Frontal cortex (tissue), 4 donors: Measurements from ENCODE around the gene NPHP4. TPM values are rescaled to one million over a fixed set of nuclear protein-coding genes. Genes with fewer than 3 reads are reported as not detected.
"Not testable (repeated sequence)": the region's sequence is repeated elsewhere in the genome, so short reads cannot be mapped to it uniquely, and the experiment has no call there.

Experiments
- DNase-seq, 2 donors: peaks; one replicate each; pipeline ENCODE4 v3.0.0; 2012; ENCODE audit warnings: low spot score in 2 of 2
- FAIRE-seq: peaks from 2 replicates; lab custom pipeline; 2012; peaks lifted over from hg19 to GRCh38; lab: Jason Lieb, UNC
- total RNA-seq: library from RNA; depleted of rRNA; stranded (reverse); fragments of >200 nt; gene quantifications from one replicate; pipeline ENCODE4 v1.2.3, GENCODE V29; 2014
- donor health status: control.
- donor health status: control.
- donor health status: control.

Gene NPHP4
- total RNA-seq, 1 donor from 2014 or later, result 8.2 TPM

DNA sequence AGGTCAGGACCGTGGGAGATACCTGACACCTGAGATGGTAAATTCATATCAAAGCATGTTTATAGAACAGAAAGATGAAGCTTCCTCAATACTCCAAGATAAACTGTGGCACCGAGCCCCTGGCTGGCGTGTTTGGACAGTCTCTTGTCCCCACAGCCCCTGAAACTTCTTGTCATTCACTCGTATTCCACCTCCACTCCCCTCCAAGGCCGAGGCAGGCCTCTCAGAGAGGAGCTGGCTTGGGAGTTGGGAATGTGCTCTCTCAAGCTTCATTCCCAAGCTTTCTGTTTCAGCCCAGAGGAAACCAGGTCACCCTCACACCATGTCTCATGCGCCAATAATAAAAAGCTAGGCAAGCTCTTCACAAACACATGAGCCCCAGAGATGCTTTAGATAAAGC is 86.1 kb downstream of the NPHP4 start:
- FAIRE-seq, result no peak
- no peak for DNase-seq

DNA sequence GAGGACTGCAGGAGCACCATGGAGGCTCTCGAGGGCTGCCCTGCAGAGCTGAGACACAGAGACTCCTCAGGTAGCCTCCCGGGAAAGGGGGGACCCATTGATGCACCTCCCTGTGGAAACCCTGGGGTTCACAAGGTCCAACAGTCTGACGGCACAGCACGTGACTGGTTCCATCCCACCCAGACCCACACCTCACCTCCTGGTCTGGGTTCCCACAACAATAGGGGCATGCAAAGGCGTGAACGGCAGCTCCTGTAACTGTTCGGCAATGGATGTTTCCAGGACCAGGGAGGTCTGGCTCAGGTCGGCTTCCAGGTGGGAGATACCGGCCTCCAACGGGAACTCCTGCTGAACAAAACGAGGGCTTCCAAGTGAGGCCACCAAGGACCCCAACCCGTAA is 86.8 kb downstream of the NPHP4 start:
- FAIRE-seq, result no peak
- DNase-seq, result no peak

DNA sequence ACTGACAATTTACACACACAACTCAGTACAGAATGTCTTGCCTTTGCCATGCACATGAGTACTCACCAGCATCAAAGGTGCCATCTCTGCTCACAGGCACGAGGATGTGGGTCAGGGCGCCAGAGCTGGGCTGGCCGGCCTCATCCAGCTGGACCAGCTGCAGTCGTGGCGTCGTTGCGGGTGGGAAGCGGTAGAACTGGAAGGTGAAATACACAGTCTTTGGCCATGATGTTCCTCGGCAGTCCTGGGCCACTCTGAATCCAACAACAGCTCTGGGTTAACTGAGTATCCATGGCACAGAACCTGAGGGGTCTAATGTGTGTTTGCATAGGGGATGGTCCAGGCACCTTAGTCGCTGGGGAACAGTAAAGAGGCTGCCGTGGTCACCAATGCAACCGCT is 87.7 kb downstream of the NPHP4 start:
- DNase-seq, result no peak
- FAIRE-seq, result no peak

DNA sequence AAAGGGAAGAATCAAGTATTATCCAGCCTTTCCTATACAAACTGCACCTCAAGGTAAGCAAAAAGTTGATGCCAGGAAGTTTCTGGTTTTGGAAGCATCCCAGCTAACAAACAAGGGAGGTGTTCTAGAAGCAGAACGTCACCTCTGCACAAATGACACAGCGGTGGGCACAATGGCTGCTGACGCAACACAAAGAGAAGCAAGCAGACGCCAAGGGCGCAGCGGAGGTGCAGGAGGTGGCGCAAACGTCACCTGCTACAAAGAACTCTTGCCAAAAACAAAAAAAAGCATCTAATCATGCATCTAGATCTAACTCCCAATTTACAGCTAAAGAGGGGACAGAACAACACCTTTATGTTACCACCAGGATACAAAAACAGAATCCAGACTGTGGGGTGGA is 88.5 kb downstream of the NPHP4 start:
- no peak for DNase-seq
- no peak for FAIRE-seq

DNA sequence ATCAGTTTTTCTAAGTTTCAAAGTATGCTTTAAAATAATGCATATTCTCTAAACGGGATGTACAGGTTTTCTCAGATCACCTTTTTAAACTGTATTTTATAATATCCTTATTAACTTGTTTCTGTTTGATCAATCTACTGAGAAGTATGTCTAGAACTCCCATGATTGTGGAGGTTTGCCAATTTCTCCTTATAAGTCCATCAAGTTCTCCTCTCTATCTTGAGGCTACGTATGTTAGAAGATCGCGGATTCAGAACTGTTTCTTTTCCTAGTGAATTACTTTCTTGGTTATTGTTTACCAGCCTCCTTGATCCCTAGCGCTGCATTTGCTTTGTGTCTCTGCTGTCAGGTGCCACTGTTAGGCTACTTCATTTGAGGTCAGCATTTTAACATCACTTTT is 89.2 kb downstream of the NPHP4 start:
- DNase-seq (no peak), FAIRE-seq (no peak)

DNA sequence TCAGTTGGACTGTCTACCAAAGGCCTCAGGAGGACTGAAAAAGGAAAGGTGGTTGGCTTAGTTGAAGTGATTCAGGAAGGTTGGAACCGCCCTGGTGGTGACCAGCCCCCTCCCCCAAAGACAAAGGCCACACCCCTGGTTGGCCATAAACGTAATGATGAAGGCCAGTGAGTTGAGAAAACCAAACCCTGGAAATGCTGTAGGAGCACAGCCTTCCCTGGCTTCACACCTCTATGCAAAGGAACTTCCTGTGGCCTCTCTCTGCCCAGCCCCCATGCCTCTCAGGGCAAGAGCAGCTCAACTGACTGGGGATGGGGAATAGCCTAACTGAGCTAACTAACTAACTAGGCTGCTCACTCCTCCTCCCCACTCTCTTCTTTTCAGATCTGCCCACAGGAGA is 90.4 kb downstream of the NPHP4 start:
- no peak for DNase-seq

DNA sequence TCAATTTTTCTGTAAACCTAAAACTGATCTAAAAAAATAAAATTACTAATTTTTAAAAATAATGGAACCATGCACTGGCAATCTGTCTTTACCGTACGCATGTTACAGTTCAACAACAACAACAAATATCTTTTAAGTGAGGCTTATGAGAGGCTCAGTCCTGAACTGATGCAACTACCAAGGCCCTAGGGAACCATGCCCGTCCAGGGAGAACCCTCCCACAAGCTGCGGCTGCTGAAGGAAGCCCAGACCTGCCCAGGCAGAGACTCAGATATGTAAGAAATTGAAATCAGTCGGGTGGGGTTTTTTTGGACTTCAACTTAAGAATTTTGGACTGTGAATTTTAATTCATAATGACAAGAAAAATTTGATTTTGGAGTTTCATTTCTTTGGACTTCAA is 91.1 kb downstream of the NPHP4 start:
- DNase-seq (no peak), FAIRE-seq (no peak)

More for the DNA sequence above, 90.4 kb downstream of the NPHP4 start:
- FAIRE-seq, result no peak

DNA sequence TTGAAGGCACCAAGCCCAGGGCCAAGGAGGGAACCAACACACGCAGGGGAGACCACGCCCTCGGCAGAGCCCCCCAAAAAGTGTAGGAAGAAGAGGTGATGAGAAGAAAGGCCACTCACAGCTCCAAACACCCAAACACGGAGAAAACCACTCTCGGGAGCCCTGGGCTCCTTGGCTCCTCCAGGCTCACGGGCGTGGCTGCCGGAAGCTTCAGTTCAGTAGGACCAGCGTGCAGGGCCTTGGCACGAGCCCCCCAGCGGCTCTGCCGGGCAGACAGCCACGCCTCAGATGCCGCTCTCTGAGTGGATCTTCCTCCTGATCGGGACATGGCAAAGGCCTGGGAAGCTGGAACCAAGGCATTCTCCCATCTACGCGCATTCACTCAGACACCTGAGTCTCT is 94.0 kb downstream of the NPHP4 start:
- DNase-seq (no peak), FAIRE-seq (no peak)

DNA sequence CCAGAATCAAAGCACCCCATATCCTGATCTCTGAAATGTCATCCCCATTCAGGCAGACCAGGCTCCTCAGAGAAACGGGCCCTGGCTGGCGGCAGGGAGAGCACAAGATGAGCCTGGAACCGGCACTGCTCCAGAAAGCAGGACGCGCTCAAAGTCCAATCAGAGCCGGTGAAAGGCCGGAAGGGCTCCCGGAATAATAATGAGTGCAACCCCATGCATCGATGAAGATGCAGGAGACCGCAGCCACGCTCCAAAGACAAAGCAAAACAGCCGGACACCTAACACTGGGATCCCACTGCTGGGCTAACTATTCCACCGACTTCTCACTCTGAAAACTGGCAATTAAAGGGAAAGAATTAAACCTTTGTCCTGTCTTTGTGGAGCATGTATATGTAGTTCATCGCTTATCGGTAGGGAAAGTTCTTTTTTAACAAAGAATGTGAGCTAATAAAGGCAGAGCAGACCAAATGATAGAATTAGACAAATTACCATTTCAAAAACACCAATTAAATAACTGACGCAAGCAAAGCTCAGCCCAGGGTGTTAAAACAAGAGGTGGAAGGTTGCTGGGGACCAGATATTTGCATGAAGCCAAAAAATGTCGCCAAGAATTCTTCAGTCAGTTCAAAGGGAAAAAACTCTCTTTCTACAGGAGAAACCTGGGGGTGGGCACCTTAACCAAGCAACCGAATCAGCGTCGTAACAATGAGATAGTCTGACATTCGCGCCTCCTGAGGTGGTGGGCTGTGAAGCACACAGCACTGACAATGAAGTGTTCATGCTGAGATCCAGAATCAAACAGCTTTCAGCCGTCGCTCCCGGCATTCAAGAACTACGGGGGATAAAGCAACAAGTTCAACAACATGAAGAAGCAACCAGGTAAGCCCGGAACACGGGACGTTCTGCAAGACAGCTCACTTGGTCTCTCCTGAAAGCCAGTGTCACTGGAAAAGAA is 95.2 kb downstream of the NPHP4 start:
- FAIRE-seq, result no peak
- no peak for DNase-seq

DNA sequence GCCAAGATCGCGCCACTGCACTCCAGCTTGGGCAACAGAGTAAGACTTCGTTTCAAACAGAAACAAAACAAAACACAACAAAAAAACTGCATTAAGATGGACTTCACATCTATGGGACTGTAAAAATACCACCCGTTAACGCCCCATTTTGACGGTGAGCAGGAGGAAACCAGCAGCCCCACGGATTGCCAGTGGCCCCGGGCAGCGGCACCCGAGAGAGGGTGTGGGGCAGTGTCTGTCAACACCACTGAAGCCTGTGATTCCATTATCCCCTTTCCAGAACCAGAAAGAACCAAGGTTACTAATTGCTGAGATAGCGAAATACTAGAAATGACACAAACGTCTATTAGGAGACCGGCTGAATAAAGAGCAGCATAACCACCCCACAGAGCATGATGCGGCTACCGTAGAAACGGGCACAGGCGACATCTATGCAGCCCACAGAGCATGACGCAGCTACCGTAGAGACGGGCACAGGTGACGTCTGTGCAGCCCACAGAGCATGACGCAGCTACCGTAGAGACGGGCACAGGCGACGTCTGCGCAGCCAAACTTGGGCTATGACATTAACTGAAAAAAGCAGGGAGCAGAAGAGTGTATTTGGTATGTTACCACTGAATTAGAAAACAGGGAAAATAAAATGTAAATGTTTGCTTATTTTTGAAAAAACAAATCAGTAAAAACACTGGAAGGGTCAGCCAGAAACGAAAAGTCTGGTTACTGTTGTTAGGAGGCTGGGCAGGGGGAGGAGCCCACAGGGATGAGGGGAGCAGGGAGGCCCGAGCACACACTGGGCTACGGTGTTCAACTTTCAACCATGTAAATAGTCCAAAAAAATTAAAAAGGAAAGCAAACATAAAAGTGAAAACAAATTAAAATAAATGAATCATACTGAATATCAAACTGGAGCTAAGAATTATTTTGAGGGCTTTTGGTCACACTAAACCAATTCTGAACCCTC is 96.5 kb downstream of the NPHP4 start:
- FAIRE-seq, result no peak

DNA sequence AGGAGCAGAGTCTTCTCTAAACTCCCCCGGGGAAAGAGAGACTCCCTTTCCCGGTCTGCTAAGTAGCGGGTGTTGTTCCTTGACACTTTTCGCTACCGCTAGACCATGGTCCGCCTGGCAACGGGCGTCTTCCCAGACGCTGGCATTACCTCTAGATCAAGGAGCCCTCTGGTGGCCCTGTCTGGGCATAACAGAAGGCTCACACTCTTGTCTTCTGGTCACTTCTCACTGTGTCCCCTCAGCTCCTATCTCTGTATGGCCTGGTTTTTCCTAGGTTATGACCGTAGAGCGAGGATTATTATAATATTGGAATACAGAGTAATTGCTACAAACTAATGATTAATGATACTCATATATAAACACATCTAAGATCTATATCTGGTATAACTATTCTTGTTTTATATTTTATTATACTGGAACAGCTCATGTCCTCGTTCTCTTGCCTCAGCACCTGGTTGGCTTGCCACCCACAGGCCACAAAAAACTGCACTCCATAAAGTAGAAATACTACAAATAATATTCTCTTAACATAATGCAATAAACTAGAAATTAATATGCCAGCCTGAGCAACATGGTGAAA is 98.4 kb downstream of the NPHP4 start:
- not testable (repeated sequence) for FAIRE-seq, DNase-seq

More for the DNA sequence above, 96.5 kb downstream of the NPHP4 start:
- DNase-seq, result no peak

DNA sequence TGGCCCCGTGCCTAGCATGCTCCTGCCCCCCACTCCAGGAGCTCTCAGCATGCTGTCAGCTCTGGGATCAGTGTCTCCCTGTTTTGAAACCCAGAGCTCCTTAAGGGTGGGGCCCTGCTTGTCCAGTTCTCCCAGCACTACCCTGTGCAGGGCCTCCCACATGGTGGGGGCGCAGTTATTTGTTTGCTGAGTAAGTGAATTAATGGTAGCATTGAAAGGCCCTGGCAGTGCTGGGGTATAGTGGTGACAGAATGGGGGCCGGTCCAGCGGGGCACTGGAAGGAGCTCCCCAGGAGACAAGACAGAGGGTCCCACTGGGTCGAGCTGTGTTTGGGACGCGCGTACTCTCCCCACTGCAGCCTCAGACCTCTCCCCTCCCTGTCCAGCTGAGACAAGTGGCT is 99.9 kb downstream of the NPHP4 start:
- FAIRE-seq, result no peak
- DNase-seq, result no peak

DNA sequence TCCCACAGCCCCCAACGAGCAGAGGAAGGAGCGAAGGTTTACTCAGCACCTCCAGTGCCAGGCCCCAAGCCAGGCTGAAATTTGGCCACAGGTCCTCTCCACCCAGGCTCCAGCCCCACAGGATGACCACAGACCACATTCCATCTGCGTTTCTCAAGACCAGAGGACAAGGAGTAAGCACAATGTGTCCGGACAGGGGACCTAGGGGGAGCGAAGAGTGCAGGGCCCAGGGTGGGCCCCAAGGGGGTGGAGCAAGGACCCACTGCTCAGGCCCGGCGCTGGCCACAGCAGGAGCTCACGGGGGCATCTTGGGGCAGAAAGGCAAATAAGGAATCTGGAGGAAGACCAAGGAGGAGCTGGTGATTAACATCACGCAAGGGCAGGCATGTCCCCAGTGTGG is 100.5 kb downstream of the NPHP4 start:
- DNase-seq (no peak), FAIRE-seq (no peak)

DNA sequence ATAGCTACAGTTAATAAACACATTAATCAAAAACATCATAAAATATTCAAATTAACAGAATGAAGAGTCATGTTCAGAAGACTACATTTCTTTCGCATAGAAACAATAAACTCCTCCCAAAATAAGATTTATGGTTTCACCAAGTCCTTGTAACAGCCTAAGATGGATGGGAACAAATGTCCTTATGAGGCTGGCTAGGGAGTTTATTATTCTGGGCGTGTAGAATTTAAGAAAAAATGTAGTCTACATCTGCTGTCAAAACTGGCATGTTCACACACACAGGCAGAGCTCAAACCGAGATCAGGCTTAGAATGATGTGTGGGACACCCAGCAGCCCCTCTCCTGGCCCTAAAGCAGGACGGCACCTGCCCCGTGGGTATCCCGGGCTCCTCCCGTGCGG is 101.1 kb downstream of the NPHP4 start:
- FAIRE-seq, result no peak
- no peak for DNase-seq

DNA sequence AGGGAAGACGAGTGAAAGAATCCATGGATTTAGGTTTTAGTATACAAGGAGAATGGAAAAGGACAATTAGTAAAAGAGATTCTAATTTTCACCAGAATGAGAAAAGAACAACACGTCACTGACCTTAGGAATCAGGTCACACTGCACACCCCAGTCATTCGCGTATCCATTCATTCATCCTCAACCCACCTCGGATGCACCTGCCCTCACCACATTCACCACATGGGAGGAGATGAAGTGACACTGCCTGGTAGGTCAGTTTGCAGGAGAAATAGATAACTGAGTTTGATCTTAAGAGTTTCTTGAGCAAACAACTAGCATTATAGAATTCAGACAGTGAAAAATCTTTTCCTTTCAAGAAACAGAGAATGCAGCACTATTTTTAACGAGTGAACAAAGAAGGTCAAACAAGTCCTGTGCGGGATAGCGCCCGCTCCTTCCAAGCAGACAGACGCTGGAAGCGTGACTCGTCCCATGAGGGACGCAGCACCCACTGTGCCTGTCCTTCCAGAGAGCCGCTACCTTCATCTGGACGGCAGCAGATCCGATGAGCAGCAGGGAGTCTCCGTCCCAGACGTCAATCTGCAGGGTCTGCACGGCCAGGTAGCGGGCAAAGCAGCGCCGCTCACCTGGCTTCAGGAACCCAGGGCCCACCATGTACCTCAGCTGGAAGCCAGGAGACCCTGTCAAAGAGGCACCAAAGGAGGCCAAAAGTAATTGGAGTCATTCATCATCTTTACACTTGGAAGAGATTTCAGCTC is 101.7 kb downstream of the NPHP4 start:
- no peak for FAIRE-seq
- no peak for DNase-seq

DNA sequence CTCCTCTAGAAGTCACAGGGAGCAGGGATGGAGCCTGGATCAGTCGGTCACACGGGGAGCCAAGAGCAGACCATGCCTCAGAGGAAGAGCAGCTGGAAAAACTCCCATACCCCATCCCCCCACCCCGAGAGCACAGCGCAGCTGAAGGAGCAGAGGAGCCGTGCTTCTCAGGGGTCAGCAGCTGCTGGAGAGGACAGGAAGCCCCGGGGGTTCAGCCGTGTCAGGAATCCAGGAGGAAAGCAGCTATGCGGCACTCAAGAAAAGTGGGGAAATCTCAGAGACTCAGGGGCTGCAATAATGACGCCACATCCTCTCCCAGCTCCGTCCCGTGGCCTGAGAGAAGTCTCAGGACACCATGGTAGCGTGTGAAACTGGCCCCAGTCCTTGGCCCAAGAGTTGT is 102.3 kb downstream of the NPHP4 start:
- DNase-seq (no peak), FAIRE-seq (no peak)

DNA sequence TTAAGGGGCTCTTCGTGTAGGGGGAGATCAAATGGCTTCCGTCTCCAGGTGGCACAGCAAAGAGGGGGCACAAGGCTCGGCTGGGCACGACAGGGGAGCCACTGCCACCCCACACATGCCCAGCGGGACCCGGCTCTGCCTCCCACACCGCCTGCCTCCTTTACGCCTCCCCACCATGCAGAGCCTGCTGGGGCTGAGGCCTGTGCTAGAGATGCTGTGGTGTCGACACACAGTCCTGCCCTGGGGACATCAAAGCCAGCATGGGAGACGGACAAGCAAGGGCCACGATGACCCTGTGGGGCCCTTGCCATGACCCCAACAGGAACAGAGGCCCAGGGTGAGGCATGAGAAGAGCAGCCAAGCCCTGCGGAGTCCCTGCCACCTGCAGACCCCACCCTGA is 102.8 kb downstream of the NPHP4 start:
- no peak for DNase-seq
- FAIRE-seq, result no peak

DNA sequence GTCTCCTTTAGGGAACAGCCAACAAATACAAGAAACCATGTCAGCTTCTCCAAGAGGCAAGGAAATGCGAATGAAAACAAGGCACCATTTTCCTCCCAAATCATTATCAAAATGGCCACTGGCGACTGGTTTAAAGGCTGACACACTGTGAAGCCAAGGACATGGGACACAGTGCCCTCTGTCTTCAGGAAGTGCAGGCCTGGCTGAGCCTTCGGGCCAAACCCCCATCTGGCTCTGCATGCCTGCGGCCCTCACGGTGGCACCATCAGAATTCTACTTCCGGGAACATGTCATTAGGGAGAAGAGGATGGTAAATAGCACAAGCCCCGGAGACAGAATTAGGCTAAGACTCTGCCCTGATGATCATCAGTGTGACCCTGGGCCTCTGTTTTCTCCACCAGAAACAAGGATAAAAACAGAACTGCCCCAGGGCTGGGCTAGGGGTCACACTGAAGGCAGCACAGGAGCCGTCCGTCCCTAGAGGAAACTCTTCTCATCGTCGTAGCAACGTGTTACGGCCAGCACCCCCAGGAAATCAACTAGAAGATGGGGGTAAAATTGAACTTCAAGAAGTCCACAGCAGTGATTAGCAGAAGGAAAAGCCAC is 103.5 kb downstream of the NPHP4 start:
- FAIRE-seq (no peak), DNase-seq (no peak)

DNA sequence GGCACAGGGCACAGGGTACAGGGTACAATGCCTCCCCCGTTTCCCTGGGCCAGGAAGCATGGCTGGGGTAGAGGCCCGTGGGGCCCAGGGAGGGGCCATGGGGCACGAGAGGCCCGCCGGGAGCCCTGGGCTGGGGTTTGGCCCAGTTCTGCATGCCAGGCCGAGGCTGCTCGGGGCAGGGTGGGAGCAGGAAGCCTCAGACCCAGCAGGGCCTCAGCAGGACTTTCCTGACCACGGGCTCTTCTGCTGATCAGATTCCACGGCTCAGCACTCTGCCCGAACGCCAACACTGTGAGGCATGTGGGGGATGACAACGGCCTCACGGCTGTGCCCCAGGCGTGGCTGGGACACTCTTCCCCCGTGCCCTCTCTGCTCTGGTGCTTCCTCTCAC is 104.3 kb downstream of the NPHP4 start:
- FAIRE-seq (no peak), DNase-seq (no peak)
